ENCODE measurements around the gene NRGN.

DNA sequence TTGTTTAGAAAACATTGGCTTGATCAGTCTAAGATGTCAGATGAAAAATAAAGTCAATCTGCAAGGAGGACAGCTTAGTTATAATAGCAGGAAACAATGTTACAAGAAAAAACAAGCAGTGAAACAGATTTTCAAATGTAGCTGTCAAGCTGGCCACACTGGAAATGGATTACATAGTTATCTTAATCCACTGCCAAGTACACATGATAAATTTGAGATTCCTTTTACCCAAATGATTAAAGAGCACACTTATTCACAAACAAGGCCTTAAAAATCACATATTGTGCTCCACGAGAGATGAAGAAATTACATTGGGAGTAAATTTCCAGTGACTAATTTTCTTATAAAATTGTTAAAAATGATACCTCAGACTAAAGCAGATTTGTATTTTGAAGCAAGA is 39.8 kb downstream of the NRGN start:
- TF ChIP-seq, protein P1, sequence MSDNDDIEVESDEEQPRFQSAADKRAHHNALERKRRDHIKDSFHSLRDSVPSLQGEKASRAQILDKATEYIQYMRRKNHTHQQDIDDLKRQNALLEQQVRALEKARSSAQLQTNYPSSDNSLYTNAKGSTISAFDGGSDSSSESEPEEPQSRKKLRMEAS (CRISPR knock-in tag; IDR thresholded peaks at IDR 0.05), result no peak
- TF ChIP-seq, protein P2, sequence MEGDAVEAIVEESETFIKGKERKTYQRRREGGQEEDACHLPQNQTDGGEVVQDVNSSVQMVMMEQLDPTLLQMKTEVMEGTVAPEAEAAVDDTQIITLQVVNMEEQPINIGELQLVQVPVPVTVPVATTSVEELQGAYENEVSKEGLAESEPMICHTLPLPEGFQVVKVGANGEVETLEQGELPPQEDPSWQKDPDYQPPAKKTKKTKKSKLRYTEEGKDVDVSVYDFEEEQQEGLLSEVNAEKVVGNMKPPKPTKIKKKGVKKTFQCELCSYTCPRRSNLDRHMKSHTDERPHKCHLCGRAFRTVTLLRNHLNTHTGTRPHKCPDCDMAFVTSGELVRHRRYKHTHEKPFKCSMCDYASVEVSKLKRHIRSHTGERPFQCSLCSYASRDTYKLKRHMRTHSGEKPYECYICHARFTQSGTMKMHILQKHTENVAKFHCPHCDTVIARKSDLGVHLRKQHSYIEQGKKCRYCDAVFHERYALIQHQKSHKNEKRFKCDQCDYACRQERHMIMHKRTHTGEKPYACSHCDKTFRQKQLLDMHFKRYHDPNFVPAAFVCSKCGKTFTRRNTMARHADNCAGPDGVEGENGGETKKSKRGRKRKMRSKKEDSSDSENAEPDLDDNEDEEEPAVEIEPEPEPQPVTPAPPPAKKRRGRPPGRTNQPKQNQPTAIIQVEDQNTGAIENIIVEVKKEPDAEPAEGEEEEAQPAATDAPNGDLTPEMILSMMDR (IDR thresholded peaks at IDR 0.05), result no peak
- no peak for TF ChIP-seq ZNF423 (CRISPR knock-in tag; IDR thresholded peaks at IDR 0.05)
